Neural progenitor cell (in vitro differentiated cells): ENCODE results near the gene MAGI2. TPM values are rescaled to one million over a fixed set of nuclear protein-coding genes. Genes with fewer than 3 reads are reported as not detected.
A peak's percentile ranks its signal among the peaks of the same experiment; 100 is the strongest.

Experiments used
- DNase-seq: peaks from one replicate; pipeline ENCODE4 v3.0.0-alpha.2; 2016; ENCODE audit warnings: low spot score
- H2AFZ ChIP-seq: fragments of 200-600 bp; sonication (generic); replicated peaks from 2 replicates; pipeline ENCODE4 v1.6.1; 2016; ENCODE audit warnings: antibody characterized with exemption
- H3F3A ChIP-seq: fragments of 200-600 bp; sonication (generic); 2 replicates; pipeline ENCODE4 v1.6.1; 2016; ENCODE audit warnings: antibody characterized with exemption, low read depth
- H3K27ac ChIP-seq: fragments of 200-600 bp; sonication (generic); 2 replicates; pipeline ENCODE4 v1.5.1; 2016; ENCODE audit warnings: mild to moderate bottlenecking
- H3K27me3 ChIP-seq: fragments of 200-600 bp; sonication (generic); 2 replicates; pipeline ENCODE4 v1.6.1; 2016; ENCODE audit warnings: mild to moderate bottlenecking, moderate library complexity
- H3K36me3 ChIP-seq: fragments of 200-600 bp; sonication (generic); 2 replicates; pipeline ENCODE4 v1.5.1; 2016
- H3K4me1 ChIP-seq: fragments of 200-600 bp; sonication (generic); 2 replicates; pipeline ENCODE4 v1.6.1; 2016; ENCODE audit warnings: mixed run types
- H3K4me2 ChIP-seq: fragments of 200-600 bp; sonication (generic); 2 replicates; pipeline ENCODE4 v1.6.1; 2016
- H3K4me3 ChIP-seq: fragments of 200-600 bp; sonication (generic); 2 replicates; pipeline ENCODE4 v1.5.1; 2016
- H3K79me2 ChIP-seq: fragments of 200-600 bp; sonication (generic); 2 replicates; pipeline ENCODE4 v1.6.1; 2016; ENCODE audit warnings: low read depth
- H3K9ac ChIP-seq: fragments of 200-600 bp; sonication (generic); 2 replicates; pipeline ENCODE4 v1.6.1; 2016
- H3K9me3 ChIP-seq: fragments of 200-600 bp; sonication (generic); 2 replicates; pipeline ENCODE4 v1.5.1; 2016; ENCODE audit warnings: low read depth
- H4K20me1 ChIP-seq: fragments of 200-600 bp; sonication (generic); 2 replicates; pipeline ENCODE4 v1.6.1; 2016; ENCODE audit warnings: low read depth
- H3K27ac Mint-ChIP-seq: 3 replicates; pipeline ENCODE4 v1.8.0; 2021; ENCODE audit warnings: mixed read lengths
- H3K27me3 Mint-ChIP-seq: 2 replicates; pipeline ENCODE4 v1.8.0; 2022; ENCODE audit warnings: low read depth, mild to moderate bottlenecking, inconsistent platforms, moderate library complexity, mixed read lengths; ENCODE audit not compliant: insufficient read depth
- H3K36me3 Mint-ChIP-seq: 3 replicates; pipeline ENCODE4 v1.8.0; 2021; ENCODE audit warnings: mixed read lengths
- H3K4me1 Mint-ChIP-seq: 3 replicates; pipeline ENCODE4 v1.8.0; 2021; ENCODE audit warnings: mixed read lengths
- H3K4me3 Mint-ChIP-seq: 3 replicates; pipeline ENCODE4 v1.8.0; 2021; ENCODE audit warnings: mild to moderate bottlenecking, moderate library complexity, mixed read lengths
- H3K9me3 Mint-ChIP-seq: 3 replicates; pipeline ENCODE4 v1.8.0; 2020; ENCODE audit warnings: mixed read lengths
- EZH2 ChIP-seq: fragments of 200-600 bp; sonication (generic); IDR thresholded peaks from 2 replicates; pipeline ENCODE4 v1.6.1; 2017; ENCODE audit warnings: antibody characterized with exemption, mild to moderate bottlenecking, moderate library complexity
- EZH2phosphoT487 ChIP-seq: fragments of 200-600 bp; sonication (generic); IDR thresholded peaks from 2 replicates; pipeline ENCODE4 v1.6.1; 2017; ENCODE audit warnings: antibody characterized with exemption
- total RNA-seq: library from RNA; depleted of rRNA; stranded (reverse); fragments of >200 nt; gene quantifications from 2 replicates; pipeline ENCODE4 v1.2.3, GENCODE V29; 2015; ENCODE audit warnings: low replicate concordance
- TF ChIP-seq, protein P1 (sequence below): fragments of 200-600 bp; sonication (generic); IDR thresholded peaks from 2 replicates; pipeline ENCODE4 v1.5.1; 2017; ENCODE audit warnings: antibody characterized with exemption, mild to moderate bottlenecking

The MAGI2 gene
- total RNA-seq, 1 donor from 2014 or later = 5.8 TPM

- TF ChIP-seq, protein P1, sequence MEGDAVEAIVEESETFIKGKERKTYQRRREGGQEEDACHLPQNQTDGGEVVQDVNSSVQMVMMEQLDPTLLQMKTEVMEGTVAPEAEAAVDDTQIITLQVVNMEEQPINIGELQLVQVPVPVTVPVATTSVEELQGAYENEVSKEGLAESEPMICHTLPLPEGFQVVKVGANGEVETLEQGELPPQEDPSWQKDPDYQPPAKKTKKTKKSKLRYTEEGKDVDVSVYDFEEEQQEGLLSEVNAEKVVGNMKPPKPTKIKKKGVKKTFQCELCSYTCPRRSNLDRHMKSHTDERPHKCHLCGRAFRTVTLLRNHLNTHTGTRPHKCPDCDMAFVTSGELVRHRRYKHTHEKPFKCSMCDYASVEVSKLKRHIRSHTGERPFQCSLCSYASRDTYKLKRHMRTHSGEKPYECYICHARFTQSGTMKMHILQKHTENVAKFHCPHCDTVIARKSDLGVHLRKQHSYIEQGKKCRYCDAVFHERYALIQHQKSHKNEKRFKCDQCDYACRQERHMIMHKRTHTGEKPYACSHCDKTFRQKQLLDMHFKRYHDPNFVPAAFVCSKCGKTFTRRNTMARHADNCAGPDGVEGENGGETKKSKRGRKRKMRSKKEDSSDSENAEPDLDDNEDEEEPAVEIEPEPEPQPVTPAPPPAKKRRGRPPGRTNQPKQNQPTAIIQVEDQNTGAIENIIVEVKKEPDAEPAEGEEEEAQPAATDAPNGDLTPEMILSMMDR = no peak
- no peak for DNase-seq
- Histone ChIP-seq H3K27ac (no peak overlapping the region), H3K4me1 (peaks cover 13% of the 10 kb centered on the region), H3K79me2 (no peaks in the 10 kb centered on the region), H3K27me3 (no peaks in the 10 kb centered on the region), H3K9ac (no peak overlapping the region), H3K36me3 (no peaks in the 10 kb centered on the region), H2AFZ (no peak overlapping the region), H3K9me3 (no peaks in the 10 kb centered on the region), H3K4me3 (no peak overlapping the region), H4K20me1 (no peaks in the 10 kb centered on the region), H3F3A (no peaks in the 10 kb centered on the region), H3K4me2 (peak overlapping the region; percentile 19)
- Mint-ChIP-seq H3K36me3 (no peaks in the 10 kb centered on the region), H3K27ac (no peak overlapping the region), H3K27me3 (no peaks in the 10 kb centered on the region), H3K4me3 (no peak overlapping the region), H3K9me3 (no peaks in the 10 kb centered on the region), H3K4me1 (no peaks in the 10 kb centered on the region)
Observed at GRCh38 chr7:78398081-78398480, 1055.4 kb downstream of the MAGI2 start.

DNA sequence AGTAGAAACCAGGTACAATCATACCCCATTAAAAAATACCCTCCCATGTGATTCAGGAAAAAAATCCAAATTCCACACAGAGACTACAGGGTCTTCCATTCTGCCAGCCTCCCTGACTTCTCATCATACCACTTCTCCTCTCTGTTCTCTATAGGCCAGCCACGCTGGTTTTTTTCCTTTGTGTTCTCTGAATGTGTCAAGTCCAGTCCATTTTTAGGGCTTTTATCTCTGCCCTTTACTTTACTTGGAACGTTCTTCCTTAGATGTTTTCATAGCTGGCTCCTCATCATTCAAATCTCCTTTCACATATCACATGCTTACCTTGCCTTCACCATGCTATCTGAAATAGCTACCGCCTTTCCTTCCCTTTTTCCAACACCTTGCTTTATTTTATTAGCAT is 1057.3 kb downstream of the MAGI2 start:
- no peaks in the 10 kb centered on the region for H3K27me3 ChIP-seq
- no peaks in the 10 kb centered on the region for H3F3A ChIP-seq
- DNase-seq = no peak
- H3K9me3 Mint-ChIP-seq = no peaks in the 10 kb centered on the region
- peaks cover 13% of the 10 kb centered on the region for H3K4me1 ChIP-seq
- no peak overlapping the region for H2AFZ ChIP-seq
- no peak overlapping the region for H3K27ac Mint-ChIP-seq
- TF ChIP-seq, protein P1 = no peak
- TF ChIP-seq EZH2 (no peak), EZH2phosphoT487 (no peak)
- no peak overlapping the region for H3K27ac ChIP-seq
- no peaks in the 10 kb centered on the region for H3K4me1 Mint-ChIP-seq
- H3K36me3 Mint-ChIP-seq = no peaks in the 10 kb centered on the region
- no peaks in the 10 kb centered on the region for H3K36me3 ChIP-seq
- no peaks in the 10 kb centered on the region for H4K20me1 ChIP-seq
- H3K4me2 ChIP-seq = no peak overlapping the region
- no peaks in the 10 kb centered on the region for H3K27me3 Mint-ChIP-seq
- H3K79me2 ChIP-seq = no peaks in the 10 kb centered on the region
- H3K4me3 Mint-ChIP-seq = no peak overlapping the region
- no peaks in the 10 kb centered on the region for H3K9me3 ChIP-seq
- no peak overlapping the region for H3K4me3 ChIP-seq
- no peak overlapping the region for H3K9ac ChIP-seq

GRCh38 chr7:78395298-78396036 is 1058.0 kb downstream of the MAGI2 start:
- no peaks in the 10 kb centered on the region for H3K27me3 ChIP-seq
- H3K9me3 ChIP-seq = no peaks in the 10 kb centered on the region
- no peaks in the 10 kb centered on the region for H4K20me1 ChIP-seq
- no peak overlapping the region for H3K4me3 ChIP-seq
- DNase-seq = no peak
- no peak overlapping the region for H2AFZ ChIP-seq
- Mint-ChIP-seq H3K4me3 (no peak overlapping the region), H3K9me3 (no peaks in the 10 kb centered on the region), H3K27ac (no peak overlapping the region), H3K36me3 (no peaks in the 10 kb centered on the region), H3K27me3 (no peaks in the 10 kb centered on the region), H3K4me1 (no peaks in the 10 kb centered on the region)
- H3K4me1 ChIP-seq = peaks cover 13% of the 10 kb centered on the region
- TF ChIP-seq, protein P1 = no peak
- TF ChIP-seq EZH2phosphoT487 = no peak
- no peaks in the 10 kb centered on the region for H3K36me3 ChIP-seq
- H3F3A ChIP-seq = no peaks in the 10 kb centered on the region
- no peaks in the 10 kb centered on the region for H3K79me2 ChIP-seq
- no peak overlapping the region for H3K9ac ChIP-seq
- no peak overlapping the region for H3K4me2 ChIP-seq
- H3K27ac ChIP-seq = no peak overlapping the region
